ENCODE results near the gene EIF2B1. TPM values are rescaled to one million over a fixed set of nuclear protein-coding genes. Genes with fewer than 3 reads are reported as not detected.
A peak's percentile ranks its signal among the peaks of the same experiment; 100 is the strongest.

The EIF2B1 gene
- total and polyA plus RNA-seq, 9 of the 15 experiments (the other 6 are each of a cell fraction or from before 2014, with no cell fraction given) = 35.7 to 195 (median 67.8) TPM

DNA sequence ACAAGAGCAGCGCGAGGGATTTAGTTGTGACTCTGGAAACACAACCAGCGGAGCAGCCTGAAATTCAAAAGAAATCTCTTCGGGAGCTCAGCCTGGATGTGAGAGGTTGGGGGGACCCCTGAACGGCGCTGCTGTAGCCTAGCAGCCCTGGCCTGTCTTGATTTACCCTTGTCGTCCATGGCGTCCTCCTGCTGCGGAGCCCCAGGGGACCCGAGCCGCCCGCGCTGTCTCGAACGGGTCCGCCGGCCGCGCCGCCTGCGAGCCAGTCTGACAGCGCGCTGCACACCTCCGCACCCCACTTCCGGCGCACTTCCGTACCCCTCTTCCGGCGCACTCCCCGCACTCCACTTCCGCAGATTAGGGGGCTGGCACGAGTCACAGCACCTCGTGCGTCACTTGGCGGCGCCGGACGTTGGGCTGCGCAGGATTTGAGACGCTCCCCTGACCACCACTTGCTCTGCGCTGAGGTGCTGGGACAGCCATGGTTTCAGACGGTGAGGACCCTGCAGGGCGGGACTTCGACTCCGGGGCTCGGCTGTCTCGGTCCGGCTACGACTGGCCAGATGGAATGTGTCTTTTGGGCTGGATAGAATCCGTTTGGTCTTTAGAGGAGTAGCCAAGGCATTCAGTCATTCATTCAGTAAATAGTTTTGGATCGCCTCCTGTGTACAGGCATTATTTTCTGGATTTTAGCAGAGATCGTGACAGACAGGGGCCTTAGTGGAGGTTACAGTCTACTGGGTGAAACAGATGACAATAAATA lies at the start of gene EIF2B1, which contains the start of gene GTF2H3 (continued):
- TF ChIP-seq RBM39 (optimal IDR thresholded peaks at IDR 0.05; ENCODE audit: low read depth, low read length) = no peak
- no peak for TF ChIP-seq ZNF232 (CRISPR knock-in tag; IDR thresholded peaks at IDR 0.05)
- TF ChIP-seq CBFB (CRISPR knock-in tag; IDR thresholded peaks at IDR 0.05) = peak; percentile 74; the same call in 1 of the 2 replicates
- no peak for TF ChIP-seq ZNF3 (CRISPR knock-in tag; IDR thresholded peaks at IDR 0.05)
- no peak for TF ChIP-seq ERF (CRISPR knock-in tag; IDR thresholded peaks at IDR 0.05)
- no peak for TF ChIP-seq ARID2 (IDR thresholded peaks at IDR 0.05)
- TF ChIP-seq, protein P1, sequence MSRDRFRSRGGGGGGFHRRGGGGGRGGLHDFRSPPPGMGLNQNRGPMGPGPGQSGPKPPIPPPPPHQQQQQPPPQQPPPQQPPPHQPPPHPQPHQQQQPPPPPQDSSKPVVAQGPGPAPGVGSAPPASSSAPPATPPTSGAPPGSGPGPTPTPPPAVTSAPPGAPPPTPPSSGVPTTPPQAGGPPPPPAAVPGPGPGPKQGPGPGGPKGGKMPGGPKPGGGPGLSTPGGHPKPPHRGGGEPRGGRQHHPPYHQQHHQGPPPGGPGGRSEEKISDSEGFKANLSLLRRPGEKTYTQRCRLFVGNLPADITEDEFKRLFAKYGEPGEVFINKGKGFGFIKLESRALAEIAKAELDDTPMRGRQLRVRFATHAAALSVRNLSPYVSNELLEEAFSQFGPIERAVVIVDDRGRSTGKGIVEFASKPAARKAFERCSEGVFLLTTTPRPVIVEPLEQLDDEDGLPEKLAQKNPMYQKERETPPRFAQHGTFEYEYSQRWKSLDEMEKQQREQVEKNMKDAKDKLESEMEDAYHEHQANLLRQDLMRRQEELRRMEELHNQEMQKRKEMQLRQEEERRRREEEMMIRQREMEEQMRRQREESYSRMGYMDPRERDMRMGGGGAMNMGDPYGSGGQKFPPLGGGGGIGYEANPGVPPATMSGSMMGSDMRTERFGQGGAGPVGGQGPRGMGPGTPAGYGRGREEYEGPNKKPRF (IDR thresholded peaks at IDR 0.05; ENCODE audit: low read depth, low read length) = no peak
- peak; percentile 94 for TF ChIP-seq TAF9B (IDR thresholded peaks at IDR 0.05; ENCODE audit: partially characterized antibody)
- TF ChIP-seq ZNF561 (CRISPR knock-in tag; conservative IDR thresholded peaks at IDR 0.05) = no peak
- TF ChIP-seq MTF1 (CRISPR knock-in tag; IDR thresholded peaks at IDR 0.05; ENCODE audit: borderline replicate concordance) = no peak
- no peak for TF ChIP-seq ZNF165 (CRISPR knock-in tag; IDR thresholded peaks at IDR 0.05; ENCODE audit: borderline replicate concordance)
- TF ChIP-seq ZHX1 (conservative IDR thresholded peaks at IDR 0.05; ENCODE audit: low read length) = peak; percentile 88
- TF ChIP-seq ZNF764 (CRISPR knock-in tag; IDR thresholded peaks at IDR 0.05; ENCODE audit: low read depth) = no peak
- TF ChIP-seq NR2C2 (CRISPR knock-in tag; IDR thresholded peaks at IDR 0.05) = peak; percentile 83; the same call in 1 of the 2 replicates
- TF ChIP-seq NR2C2 (tag; IDR thresholded peaks at IDR 0.05) = peak; percentile 84
- no peak for TF ChIP-seq AFF1 (IDR thresholded peaks at IDR 0.05; ENCODE audit: low read depth in 1 of 2, partially characterized antibody in 2 of 2)
- TF ChIP-seq VEZF1 (CRISPR knock-in tag; IDR thresholded peaks at IDR 0.05) = peak; percentile 71
